ENCODE measurements around the gene PLEKHG2.

DNA sequence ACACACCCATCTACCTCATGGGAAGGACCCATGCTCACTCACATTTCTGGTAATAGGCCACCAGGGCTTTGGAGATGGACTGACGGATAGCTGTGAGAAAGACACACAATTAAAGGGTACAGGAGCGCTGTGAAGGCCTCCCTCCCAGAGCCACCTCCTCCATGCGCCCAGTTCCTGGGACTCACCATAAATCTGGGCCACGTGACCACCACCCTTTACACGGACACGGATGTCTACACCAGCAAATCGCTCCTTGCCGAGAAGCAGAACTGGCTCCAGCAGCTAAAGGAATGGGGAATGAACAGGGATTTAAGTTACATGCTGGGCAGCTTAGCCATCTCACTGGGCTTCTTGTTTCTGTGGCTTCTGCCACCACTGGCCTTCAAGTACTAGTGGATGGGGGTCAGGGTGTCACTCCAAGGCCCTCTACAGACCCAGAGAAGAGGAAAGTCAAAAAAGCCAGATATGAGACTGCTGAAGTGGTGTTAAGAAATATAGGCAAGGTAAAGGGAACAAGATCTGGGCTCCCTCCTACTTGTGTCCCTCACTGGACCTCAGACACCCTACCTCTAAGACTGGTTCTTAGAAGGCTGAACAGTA is 21.1 kb downstream of the PLEKHG2 start:
- TF ChIP-seq GATA2 (IDR thresholded peaks at IDR 0.05; ENCODE audit: low read depth, low read length) (no peak), GATA3 (IDR thresholded peaks at IDR 0.05; ENCODE audit: low read depth, low read length) (no peak)

Data from SH-SY5Y (cell line).